IPS-18c (cell line): ENCODE results near the gene ANKFY1.

Experiments used
- H3K4me3 ChIP-seq: 2 replicates; pipeline ENCODE4 v1.7.0; 2013; ENCODE audit warnings: low read depth, mild to moderate bottlenecking, low read length, moderate library complexity; ENCODE audit not compliant: insufficient read depth
- H3K9me3 ChIP-seq: one replicate; pipeline ENCODE4 v1.6.1; 2013; ENCODE audit warnings: mild to moderate bottlenecking, low read length, moderate library complexity; ENCODE audit not compliant: control insufficient read depth, insufficient read depth

Gene ANKFY1

GRCh38 chr17:4263282-4264215, at the start of gene ANKFY1:
Gene ANKFY1, minus strand, starts transcription at chr17:4263979. Its CDS starts 38 bp downstream, at chr17:4263941.
- peak within 1 kb of the TSS; percentile 97 for H3K4me3 ChIP-seq
- peaks cover 3% of the 10 kb centered on the region for H3K9me3 ChIP-seq

- H3K9me3 ChIP-seq = no peaks in the 10 kb centered on the region
- no peak overlapping the region for H3K4me3 ChIP-seq
Observed at GRCh38 chr17:4310354-4311060, 46.7 kb upstream of the ANKFY1 start.

- no peak overlapping the region for H3K4me3 ChIP-seq
- no peaks in the 10 kb centered on the region for H3K9me3 ChIP-seq
Observed at GRCh38 chr17:4309897-4310296, 46.1 kb upstream of the ANKFY1 start.

- H3K9me3 ChIP-seq = no peaks in the 10 kb centered on the region
- no peak overlapping the region for H3K4me3 ChIP-seq
Observed at GRCh38 chr17:4307179-4307930, 43.6 kb upstream of the ANKFY1 start.

GRCh38 chr17:4305224-4305623, 41.4 kb upstream of the ANKFY1 start:
- H3K4me3 ChIP-seq = no peak overlapping the region
- H3K9me3 ChIP-seq = no peaks in the 10 kb centered on the region

GRCh38 chr17:4304417-4305027, 40.7 kb upstream of the ANKFY1 start:
- H3K9me3 ChIP-seq = no peaks in the 10 kb centered on the region
- H3K4me3 ChIP-seq = no peak overlapping the region

- H3K9me3 ChIP-seq = no peaks in the 10 kb centered on the region
- no peak overlapping the region for H3K4me3 ChIP-seq
Observed at GRCh38 chr17:4301066-4301465, 37.3 kb upstream of the ANKFY1 start.

- Histone ChIP-seq H3K9me3 (no peaks in the 10 kb centered on the region), H3K4me3 (no peak overlapping the region)
Observed at GRCh38 chr17:4297351-4297750, 33.6 kb upstream of the ANKFY1 start.

- Histone ChIP-seq H3K9me3 (no peaks in the 10 kb centered on the region), H3K4me3 (no peak overlapping the region)
Observed at GRCh38 chr17:4295686-4296085, 31.9 kb upstream of the ANKFY1 start.

- H3K4me3 ChIP-seq = no peak overlapping the region
- H3K9me3 ChIP-seq = no peaks in the 10 kb centered on the region
Observed at GRCh38 chr17:4293572-4293971, 29.8 kb upstream of the ANKFY1 start.

GRCh38 chr17:4287710-4288109, 23.9 kb upstream of the ANKFY1 start:
- Histone ChIP-seq H3K9me3 (no peaks in the 10 kb centered on the region), H3K4me3 (no peak overlapping the region)

GRCh38 chr17:4276514-4276913, 12.7 kb upstream of the ANKFY1 start:
- H3K9me3 ChIP-seq = no peaks in the 10 kb centered on the region
- no peak overlapping the region for H3K4me3 ChIP-seq

GRCh38 chr17:4272972-4273368, 9.2 kb upstream of the ANKFY1 start:
- Histone ChIP-seq H3K4me3 (no peak overlapping the region), H3K9me3 (no peaks in the 10 kb centered on the region)

GRCh38 chr17:4272213-4272971, 8.6 kb upstream of the ANKFY1 start:
- H3K9me3 ChIP-seq = no peaks in the 10 kb centered on the region
- no peak overlapping the region for H3K4me3 ChIP-seq

GRCh38 chr17:4270736-4271135, 7.0 kb upstream of the ANKFY1 start:
- Histone ChIP-seq H3K9me3 (no peaks in the 10 kb centered on the region), H3K4me3 (no peak overlapping the region)

- H3K4me3 ChIP-seq = no peak overlapping the region
- no peaks in the 10 kb centered on the region for H3K9me3 ChIP-seq
Observed at GRCh38 chr17:4269915-4270314, 6.1 kb upstream of the ANKFY1 start.

- Histone ChIP-seq H3K9me3 (no peaks in the 10 kb centered on the region), H3K4me3 (no peak overlapping the region)
Observed at GRCh38 chr17:4267402-4267801, 3.6 kb upstream of the ANKFY1 start.
